ENCODE measurements around the gene SYNRG.

Gene SYNRG

GRCh38 chr17:37493249-37494027 is 115.8 kb downstream of the SYNRG start:
- no peak for DNase-seq

DNA sequence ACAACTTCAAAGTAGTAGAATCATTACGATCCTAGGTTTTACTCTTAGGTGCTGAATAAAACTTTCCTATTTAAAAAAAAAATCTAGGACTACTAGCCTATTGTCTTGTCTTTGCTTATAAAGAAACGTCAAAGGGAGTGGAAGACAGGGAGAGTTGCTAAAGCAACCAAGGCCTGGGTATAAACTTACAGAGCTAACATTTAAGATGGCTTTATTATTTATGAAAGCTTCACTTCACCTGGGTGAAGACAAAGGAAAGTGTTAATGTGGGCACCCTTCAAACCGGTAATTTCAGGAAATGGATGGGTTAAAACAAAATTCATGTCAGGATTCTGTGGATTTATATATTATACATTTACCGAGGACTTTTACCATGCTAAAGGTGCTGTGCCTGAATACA is 117.1 kb downstream of the SYNRG start:
- no peak for DNase-seq

DNA sequence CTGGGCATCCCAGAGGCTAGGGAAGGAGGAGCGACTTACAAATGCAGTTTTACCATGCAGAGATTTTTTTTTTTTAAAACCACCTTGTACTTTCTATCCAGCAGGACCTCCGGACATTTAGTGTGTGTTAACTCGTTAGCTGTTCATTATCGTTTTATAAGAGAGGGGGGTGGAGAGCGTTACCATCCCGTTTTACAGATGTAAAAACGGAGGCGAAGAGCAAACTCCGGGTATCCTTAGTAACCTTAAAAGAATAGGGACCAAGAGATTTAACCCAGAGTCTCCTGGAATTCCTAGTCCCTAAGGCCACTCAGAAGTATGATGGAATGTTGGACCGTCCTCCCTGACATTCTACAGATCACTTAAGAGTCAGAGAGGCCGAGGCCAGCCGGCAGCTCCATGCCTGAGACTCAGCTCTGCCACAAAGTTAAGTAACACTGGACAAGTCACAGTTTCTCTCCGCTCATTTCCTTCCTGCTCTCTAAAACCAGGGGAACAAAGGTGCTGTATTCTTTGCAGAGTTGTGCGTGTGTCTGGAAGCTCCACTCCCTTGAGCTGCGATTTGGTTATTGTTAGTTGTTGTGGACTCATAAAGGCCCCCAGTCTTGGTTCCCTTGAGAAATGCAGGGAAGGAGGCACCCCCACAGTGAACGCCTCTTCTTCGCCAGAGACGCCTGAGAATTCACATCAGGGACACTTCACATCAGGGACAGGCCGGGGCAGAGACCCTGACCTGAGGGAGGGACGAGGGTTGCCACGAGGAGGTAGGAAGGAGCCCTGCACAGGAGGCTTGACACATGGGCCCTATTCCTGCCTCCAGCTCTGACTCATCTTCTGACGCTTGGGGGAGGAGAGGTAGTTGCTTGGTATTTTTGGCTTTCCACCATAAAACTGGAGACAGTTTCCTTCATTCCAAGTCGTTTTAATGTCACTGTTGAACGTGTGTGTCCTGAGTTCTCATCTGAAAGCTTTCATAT is 118.3 kb downstream of the SYNRG start:
- DNase-seq: peak; percentile 55

- peak; percentile 30 for DNase-seq
These were observed 119.1 kb downstream of the SYNRG start for GRCh38 chr17:37490022-37490587.

- DNase-seq: peak; percentile 47
These were observed 119.8 kb downstream of the SYNRG start, which contains the start of gene DUSP14 for GRCh38 chr17:37489197-37490001. TSS of gene DUSP14 (plus strand) at chr17:37489891. CDS start at chr17:37512273, 22,382 bp downstream.

DNA sequence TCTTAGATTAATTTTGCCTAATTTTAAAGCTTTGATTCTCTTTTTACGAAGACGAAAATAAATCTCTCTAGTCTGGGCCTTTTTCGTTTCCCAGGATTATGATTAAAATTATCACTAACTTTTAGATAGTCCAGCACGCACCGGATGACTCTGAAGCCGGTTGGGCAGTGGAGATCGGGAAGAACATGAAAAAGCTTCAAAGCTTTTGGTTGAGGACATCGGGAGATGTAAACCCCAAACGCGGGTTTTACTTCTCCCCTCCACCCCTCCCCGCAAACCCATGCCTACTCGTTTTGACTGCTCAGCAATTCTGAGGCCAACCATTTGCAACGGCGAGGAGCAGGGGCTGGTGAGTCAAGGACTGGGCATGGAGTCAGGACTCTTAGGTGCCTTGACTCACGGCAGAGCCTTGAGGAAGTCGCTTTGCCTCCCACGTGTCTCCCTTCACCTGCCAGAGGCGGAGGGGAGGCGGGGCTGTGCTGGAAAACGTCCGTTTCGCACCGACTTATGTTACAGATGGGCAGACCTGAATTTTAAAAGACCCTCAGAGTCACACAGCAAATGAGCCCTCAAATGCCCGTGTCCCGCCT is 120.5 kb downstream of the SYNRG start:
- peak; percentile 74 for DNase-seq

- peak; percentile 66 for DNase-seq
These were observed 121.1 kb downstream of the SYNRG start for GRCh38 chr17:37488009-37488604.

DNA sequence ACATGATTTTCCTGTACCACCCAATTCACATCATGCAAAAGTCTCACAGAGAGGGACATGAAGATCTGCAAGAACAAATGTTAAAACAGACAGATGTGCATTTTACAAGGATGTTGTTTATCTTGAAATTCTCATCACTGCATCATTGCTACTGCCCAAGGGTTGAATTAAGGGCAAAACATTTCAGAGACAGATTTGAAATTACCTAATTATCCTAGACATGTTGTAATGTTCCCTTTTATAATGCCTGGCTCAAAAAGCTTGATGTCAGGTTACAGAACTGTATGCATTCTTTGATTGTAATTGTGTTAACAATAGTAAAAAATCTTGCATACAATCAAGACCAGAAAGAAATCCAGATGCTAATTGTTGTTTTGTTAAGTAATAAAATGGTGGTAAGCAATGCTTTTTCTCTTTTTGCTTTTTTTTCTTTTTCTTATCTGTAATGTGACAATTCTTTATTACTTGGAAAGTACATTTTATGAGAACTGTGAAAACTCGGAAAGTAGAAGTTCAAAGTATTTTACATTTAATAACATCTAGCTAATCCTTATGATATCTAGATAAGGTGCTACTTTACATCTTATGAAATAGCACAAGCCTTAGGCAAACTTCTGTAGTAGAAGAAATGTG is 123.2 kb downstream of the SYNRG start:
- DNase-seq: no peak

DNA sequence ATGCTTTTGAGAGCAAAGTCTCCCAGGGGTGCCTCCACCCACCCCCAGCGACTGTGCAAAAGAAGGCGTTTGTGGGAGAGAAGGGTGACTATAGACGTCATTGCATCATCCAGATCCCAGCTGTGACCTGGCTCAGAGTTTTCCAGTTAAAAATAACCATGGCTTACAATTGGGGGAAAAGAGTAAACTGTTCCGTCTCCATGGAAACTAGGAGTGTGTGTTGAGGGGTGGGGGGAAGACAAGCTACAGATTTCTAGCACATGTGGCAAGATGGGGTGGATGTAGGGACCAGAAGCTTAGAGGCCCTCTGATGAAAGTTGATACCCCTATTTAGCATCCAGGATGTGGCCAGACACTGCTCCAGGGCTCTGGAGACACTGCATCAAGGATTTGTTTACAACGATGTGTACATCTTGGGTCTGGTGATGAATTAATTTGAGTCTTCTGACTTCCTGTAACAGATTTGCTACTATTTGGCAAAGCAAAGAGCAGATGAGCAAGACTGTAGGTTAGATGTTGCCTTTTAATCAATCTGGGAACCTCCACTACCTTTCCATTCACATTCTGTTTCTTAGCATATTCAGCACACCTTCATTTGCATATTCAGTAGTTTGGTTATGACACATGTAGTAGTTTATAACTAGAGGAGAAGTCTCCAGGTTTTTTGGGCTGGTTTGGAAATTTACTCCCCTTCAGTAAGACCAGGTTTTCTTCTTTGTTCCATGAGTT is 125.7 kb downstream of the SYNRG start:
- DNase-seq: peak; percentile 38

DNA sequence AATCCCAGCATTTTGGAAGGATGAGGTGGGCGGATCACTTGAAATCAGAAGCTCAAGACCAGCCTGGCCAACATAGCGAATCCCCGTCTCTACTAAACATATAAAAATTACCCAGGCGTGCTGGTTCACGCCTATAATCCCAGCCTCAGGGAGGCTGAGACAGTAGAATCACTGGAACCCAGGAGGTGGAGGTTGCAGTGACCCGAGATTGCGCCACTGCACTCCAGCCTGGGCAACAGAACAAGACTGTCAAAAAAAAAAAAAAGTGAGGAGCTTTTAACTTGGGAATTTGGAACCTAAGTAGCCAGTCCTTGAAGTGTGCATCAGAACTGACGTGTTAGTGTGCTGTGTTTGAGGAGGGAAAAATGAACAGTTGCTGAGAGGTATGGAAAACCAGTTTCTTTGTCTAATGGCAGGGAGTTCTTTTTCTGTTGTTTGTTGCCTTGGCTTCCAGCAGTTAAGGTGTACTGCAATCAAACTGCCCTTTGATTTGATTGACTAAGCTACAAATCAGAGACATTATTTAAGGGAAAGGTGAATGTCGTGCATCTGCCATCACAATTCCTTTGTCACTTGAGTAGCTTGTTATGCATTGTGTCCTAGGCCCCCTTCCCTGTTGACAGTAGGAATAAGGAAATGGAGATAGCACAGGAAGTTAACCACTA is 128.1 kb downstream of the SYNRG start:
- DNase-seq: no peak

GRCh38 chr17:37480427-37480826 is 128.8 kb downstream of the SYNRG start:
- no peak for DNase-seq

GRCh38 chr17:37479025-37479424 is 130.2 kb downstream of the SYNRG start:
- no peak for DNase-seq

GRCh38 chr17:37478187-37478586 is 131.0 kb downstream of the SYNRG start:
- DNase-seq: no peak

DNA sequence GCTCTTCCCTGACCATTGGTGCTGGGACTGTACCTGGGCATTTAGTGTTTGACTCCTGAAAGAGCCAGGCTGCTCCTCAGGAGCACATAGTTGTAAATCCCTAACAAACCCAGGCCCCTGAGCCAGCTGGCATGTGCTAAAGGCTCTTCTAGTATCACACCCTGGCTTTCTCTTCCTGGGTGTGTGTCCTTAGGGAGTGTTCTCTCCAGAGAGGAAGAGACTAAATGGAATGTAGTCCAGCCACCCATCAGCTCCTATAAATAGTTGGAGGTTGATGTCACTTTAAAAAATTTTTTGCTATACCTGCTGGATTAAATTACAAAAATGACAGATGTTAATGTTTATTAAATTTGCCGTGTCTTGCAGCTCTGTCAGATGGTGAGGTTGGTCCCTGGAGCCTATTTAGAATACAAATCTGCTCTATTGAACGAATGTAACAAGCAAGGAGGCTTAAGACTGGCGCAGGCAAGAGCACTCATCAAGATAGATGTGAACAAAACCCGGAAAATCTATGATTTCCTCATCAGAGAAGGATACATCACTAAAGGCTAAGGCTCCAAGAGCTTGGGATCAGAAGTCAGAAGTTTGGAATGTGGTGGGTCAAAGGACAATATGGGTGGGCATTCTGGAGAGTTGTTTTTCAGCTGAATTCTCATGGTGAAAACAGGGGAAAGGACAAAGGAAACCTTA is 132.6 kb downstream of the SYNRG start:
- DNase-seq: no peak

DNA sequence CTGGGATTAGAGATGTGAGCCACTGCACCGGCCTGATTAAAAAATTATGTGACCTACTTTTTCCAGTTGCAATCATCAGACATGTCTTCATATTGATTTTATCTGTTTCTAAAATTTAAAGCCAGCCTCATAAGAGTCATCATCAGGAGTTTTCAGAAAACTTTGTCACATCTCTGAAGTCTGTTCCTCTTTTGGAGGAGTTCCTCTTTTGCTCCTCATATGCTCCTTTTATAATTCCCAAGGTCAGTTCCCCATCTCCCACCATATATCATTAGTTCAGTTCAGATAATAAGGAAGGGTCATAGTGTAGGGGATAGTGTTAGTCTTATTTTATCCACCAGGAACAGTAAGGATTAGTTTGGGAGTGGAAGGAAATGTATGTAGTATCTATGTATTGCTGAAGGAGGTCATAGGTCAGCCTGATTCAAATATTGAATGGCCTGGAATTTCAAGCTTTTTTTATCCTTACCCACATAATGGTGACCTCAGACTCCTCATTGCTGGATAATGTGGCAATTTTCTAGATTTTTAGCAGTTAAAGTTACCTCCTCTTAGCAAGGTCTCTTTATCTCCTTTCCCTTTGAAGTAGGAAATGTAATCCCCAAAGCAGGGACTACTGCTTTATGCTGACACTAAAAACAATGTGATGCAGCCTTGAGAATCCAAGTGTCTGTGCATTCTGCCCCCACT is 133.3 kb downstream of the SYNRG start:
- DNase-seq: no peak

DNA sequence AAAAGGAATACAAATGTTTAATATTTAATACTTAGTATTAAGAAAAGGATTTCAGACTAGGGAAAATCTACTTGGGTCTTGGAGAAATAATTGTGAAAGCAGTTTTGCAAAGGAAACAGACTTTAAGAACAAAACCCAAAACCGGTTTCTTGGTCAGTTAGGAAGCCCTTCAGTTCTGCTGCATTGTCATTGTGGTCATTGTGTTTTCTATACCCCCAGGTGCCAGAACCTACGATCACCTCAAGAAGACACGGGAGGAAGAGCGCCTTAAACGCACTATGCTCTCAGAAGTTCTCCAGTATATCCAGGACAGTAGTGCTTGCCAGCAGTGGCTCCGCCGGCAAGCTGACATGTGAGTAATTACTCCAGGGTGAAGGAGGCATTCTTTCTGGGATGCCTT is 139.0 kb downstream of the SYNRG start:
- no peak for DNase-seq

DNA sequence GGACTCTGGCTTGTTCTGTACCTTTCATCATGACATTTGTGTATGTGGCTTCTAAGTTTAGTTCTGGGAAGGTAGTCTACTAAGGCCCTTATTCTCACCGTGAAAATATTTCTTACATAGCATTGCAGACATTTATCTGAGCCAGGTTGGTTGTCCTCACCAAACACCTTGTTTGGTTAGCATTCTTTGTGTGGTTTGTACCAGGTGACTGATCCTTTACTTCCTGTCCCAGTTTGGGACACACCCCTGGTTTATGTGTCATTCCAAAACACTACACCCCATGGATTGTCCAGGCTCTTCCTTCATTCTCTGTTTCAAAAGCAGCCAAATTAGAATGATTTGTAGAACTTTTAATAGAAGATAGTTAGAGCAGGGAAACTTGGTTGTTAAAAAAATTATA is 142.7 kb downstream of the SYNRG start:
- no peak for DNase-seq

GRCh38 chr17:37465069-37465616 is 144.1 kb downstream of the SYNRG start:
- DNase-seq: no peak
